Small intestine (tissue), 7 donors: Measurements from ENCODE around the gene MEAK7. TPM values are rescaled to one million over a fixed set of nuclear protein-coding genes. Genes with fewer than 3 reads are reported as not detected.

Experiments
- DNase-seq, 2 donors: peaks; one replicate each; pipeline versions ENCODE4 v3.0.0 to v3.0.0-alpha.2; 2013
- FAIRE-seq: peaks from 2 replicates; lab custom pipeline; 2012; peaks lifted over from hg19 to GRCh38; lab: Jason Lieb, UNC
- H3K27ac ChIP-seq, 3 donors: one replicate each; pipeline ENCODE4 v1.5.1; 2013; ENCODE audit warnings: low read length in 2 of 3, mild to moderate bottlenecking in 2 of 3, control low read depth in 1 of 3, inconsistent platforms in 1 of 3, low read depth in 1 of 3, moderate library complexity in 1 of 3
- H3K27me3 ChIP-seq, 3 donors: one replicate each; pipeline ENCODE4 v1.6.1; 2013; ENCODE audit warnings: low read length in 3 of 3, inconsistent platforms in 1 of 3; ENCODE audit not compliant: control insufficient read depth in 3 of 3, insufficient read depth in 3 of 3
- H3K36me3 ChIP-seq, 3 donors: one replicate each; pipeline ENCODE4 v1.6.1; 2013; ENCODE audit warnings: low read length in 3 of 3, inconsistent platforms in 1 of 3, low read depth in 1 of 3, mild to moderate bottlenecking in 1 of 3, moderate library complexity in 1 of 3; ENCODE audit not compliant: control insufficient read depth in 3 of 3, insufficient read depth in 2 of 3
- H3K4me1 ChIP-seq, 3 donors: one replicate each; pipeline ENCODE4 v1.6.1; 2013; ENCODE audit warnings: low read length in 2 of 3, inconsistent platforms in 1 of 3, low read depth in 1 of 3, mild to moderate bottlenecking in 1 of 3, moderate library complexity in 1 of 3; ENCODE audit not compliant: control insufficient read depth in 3 of 3, insufficient read depth in 2 of 3
- H3K4me3 ChIP-seq, 3 donors: one replicate each; pipeline ENCODE4 v1.5.1; 2013; ENCODE audit warnings: low read length in 3 of 3, control low read depth in 1 of 3, inconsistent platforms in 1 of 3, low read depth in 1 of 3, mild to moderate bottlenecking in 1 of 3, moderate library complexity in 1 of 3
- H3K9me3 ChIP-seq, 2 donors: one replicate each; pipeline ENCODE4 v1.6.1; 2013; ENCODE audit warnings: low read depth in 1 of 2, low read length in 1 of 2; ENCODE audit not compliant: control insufficient read depth in 2 of 2, insufficient read depth in 1 of 2
- WGBS, 3 donors: extraction: QIAGEN DNeasy Blood & Tissue Kit; methylation state at CpG; one replicate each; pipeline ENCODE4 v1.1.7; 2013; 5-methylcytosine and 5-hydroxymethylcytosine counted together
- polyA plus RNA-seq, 4 donors: library from polyadenylated mRNA; stranded (reverse) in 3 of 4; unstranded in 1 of 4; fragments of 200-250 nt in 3 of 4; fragments of 120-200 nt in 1 of 4; gene quantifications; one replicate each; pipeline versions ENCODE4 v1.2.1 to v1.2.3, GENCODE V29; 2013
- donor health status: healthy with polysubstance abuse.
- donor health status: control.
- donor health status: control.
- donor health status: Bipolar disorder and iron deficiency.
- donor health status: healthy.

The MEAK7 gene
- polyA plus RNA-seq, 4 donors = 7.3 to 9.2 (median 7.4) TPM

DNA sequence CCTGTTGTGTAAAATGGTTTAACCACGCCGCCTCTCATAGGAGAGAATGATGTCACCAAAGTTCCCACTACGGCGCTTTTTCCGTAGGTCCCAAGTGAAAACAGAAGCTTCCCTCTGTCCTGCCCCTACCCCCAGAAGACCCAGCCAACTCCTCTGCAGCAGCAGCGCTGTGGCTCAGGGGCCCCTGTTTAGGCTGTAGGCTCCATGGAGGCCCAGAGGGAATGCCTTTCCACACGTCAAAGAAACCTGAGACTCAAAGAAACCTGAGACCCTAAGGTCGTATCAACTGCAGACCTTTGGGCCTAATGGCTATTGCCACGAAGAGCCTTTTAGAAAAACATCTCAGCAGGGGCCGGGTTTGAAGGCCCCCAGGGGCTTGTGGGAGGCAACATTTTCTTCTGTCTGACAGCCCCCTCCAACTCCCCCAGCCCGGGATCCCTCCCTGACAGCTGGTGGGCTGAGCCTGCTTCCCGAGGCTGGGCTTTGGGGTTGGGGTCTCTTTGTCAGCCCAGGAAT lies 43.1 kb upstream of the MEAK7 start:
- Histone ChIP-seq H3K4me3 (no peak overlapping the region), H3K4me1 (peaks cover 0 to 6% (median 0%) of the 10 kb centered on the region in 3 donors), H3K9me3 (no peaks in the 10 kb centered on the region), H3K36me3 (no peaks in the 10 kb centered on the region), H3K27me3 (peaks cover 0 to 3% (median 0%) of the 10 kb centered on the region in 3 donors), H3K27ac (no peak overlapping the region)
- 77 to 84% (median 83%) methylated on average over 12 of the region's 12 CpGs for whole genome bisulfite sequencing, 3 donors
- DNase-seq (no peak), FAIRE-seq (no peak)

DNA sequence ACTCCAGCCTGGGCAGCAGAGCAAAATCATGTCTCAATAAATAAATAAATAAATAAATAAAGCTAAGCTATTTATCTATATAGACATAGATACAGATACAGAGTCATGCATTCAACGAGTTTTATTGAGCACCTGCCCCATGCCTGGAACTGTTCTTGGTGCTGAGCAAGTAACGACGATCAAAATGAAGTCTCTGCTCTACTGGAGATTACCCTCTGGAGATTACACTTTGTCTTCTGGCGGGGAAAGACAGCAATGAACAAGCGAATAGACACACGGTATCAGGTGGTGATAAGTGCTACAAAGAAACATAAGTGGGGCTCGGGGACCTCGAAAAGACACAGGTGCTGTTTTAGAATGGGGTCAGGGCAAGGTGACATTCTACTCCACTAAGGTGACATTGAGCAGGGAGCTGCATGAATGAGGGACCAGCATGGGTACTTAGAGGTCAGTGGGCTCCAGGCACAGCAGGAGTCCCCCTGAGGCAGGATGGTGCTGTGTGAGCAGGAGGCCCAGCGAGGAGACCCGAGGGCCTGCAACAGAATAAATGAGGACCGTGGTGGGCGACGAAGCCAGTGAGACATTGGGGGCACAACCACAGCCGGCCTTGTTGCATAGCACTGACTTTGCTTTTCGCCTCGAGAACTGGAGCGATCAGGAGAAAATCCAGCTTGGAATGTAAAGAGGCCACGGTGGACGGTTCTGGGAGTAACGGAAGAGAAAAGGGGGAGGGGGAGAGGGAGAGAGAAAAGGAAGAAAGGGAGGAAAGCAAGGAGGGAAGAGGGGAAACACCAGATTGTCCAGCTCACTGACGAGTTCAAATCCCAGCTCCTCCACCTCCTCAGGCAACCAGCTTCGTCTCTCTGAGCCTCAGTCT lies 42.4 kb upstream of the MEAK7 start:
- no peak for DNase-seq
- H3K27ac ChIP-seq = no peak overlapping the region
- H3K4me3 ChIP-seq = no peak overlapping the region
- no peaks in the 10 kb centered on the region for H3K9me3 ChIP-seq
- no peak for FAIRE-seq
- 75 to 88% (median 82%) methylated on average over 22 of the region's 22 CpGs for WGBS, 3 donors
- peaks cover 0 to 6% (median 0%) of the 10 kb centered on the region in 3 donors for H3K4me1 ChIP-seq
- no peaks in the 10 kb centered on the region for H3K36me3 ChIP-seq
- peaks cover 0 to 3% (median 0%) of the 10 kb centered on the region in 3 donors for H3K27me3 ChIP-seq

DNA sequence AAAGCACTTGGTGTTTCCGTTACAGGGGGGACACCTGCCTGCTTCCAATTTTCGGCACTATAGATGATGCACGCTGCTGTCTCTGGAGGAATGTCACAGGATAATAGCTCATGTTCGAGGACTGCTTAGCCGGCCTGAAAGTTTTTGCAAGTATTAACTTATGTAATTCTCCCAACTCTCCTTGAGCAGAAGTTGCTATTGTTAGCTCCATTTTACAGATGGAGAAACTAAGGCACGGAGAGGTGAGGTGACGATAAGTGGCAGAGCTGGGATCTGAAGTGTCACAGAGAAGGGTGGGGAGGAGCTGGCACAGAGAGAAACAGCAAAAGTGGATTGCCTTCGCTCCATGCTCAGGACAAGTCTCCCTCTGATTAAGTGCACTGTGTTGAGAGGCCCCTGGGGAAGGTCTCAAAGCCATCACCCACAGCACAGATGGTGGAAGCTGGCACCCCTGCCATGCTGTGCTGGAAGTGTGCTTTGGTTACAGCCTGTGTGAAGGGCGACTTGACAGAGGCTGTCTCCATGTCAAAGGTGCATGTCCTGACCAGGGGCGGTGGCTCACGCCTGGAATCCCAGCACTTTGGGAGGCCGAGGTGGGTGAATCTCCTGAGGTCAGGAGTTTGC lies 40.8 kb upstream of the MEAK7 start:
- no peak overlapping the region for H3K4me3 ChIP-seq
- DNase-seq (no peak), FAIRE-seq (no peak)
- peaks cover 0 to 3% (median 0%) of the 10 kb centered on the region in 3 donors for H3K27me3 ChIP-seq
- H3K9me3 ChIP-seq = no peaks in the 10 kb centered on the region
- peaks cover 0 to 6% (median 0%) of the 10 kb centered on the region in 3 donors for H3K4me1 ChIP-seq
- no peak overlapping the region for H3K27ac ChIP-seq
- no peaks in the 10 kb centered on the region for H3K36me3 ChIP-seq
- 76 to 86% (median 79%) methylated on average over 12 of the region's 12 CpGs for WGBS, 3 donors

DNA sequence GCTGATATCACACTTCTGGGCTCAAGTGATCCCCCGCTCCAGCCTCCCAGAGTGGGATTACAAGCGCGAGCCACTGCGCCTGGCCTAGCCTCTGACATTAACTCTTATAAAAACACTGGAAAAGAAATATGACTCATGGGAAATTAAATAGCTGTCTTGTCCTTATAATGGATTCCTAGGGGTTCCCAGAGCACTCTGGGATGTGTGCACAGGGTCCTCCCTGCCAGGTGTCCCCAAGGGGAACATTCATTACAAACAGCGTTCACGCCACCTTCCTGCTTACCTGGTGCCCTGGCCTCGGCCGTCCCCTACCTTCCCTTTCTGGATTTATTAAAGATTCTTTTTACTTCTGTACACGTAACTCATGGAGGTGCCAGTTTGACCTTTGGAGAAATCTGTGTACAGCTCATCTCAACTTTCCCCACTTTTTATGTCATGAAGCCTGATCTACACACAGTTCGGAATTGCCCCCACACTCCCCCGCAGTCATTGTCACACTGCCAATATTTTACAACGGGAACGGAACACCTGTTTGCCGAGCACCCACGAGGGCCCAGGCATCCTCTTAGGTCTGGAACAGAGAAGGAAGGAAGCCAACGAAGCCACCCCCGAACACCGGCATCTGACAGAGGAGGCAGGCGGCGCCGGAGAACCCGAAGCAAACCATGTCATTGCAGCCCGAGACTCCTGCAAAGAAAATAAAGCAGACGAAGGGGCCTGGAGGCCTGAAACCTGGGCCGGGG lies 39.7 kb upstream of the MEAK7 start:
- Histone ChIP-seq H3K9me3 (peaks cover 0 to 7% of the 10 kb centered on the region in 2 donors), H3K27ac (no peak overlapping the region), H3K4me3 (no peak overlapping the region), H3K27me3 (peaks cover 0 to 3% (median 0%) of the 10 kb centered on the region in 3 donors), H3K36me3 (no peaks in the 10 kb centered on the region), H3K4me1 (peaks cover 0 to 6% (median 0%) of the 10 kb centered on the region in 3 donors)
- WGBS, 3 donors = 32 to 52% (median 48%) methylated on average over 25 of the region's 25 CpGs
- no peak for DNase-seq
- FAIRE-seq = no peak

DNA sequence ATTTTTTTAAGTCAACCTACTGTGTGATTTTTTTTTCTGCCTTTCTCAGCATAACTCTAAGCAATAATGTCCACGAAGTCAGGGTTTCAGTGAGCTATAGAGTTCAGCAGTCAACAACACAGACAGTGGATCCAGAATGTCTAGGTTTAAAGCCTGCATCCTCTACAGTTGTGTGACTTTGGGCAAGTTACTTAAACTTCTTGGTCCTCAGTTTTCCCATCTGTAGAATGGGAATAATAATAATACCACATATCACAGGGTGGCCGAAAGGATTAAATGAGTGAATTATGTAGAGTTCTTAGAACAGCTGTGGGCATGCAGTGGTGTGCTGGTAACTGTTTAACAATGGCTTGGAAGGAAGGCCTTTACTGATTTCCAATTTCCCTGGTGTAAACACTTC lies 38.8 kb upstream of the MEAK7 start:
- 88 to 95% (median 94%) methylated on average over 2 of the region's 2 CpGs for WGBS, 3 donors
- Histone ChIP-seq H3K36me3 (no peaks in the 10 kb centered on the region), H3K27me3 (peaks cover 0 to 3% (median 0%) of the 10 kb centered on the region in 3 donors), H3K4me3 (no peak overlapping the region), H3K9me3 (peaks cover 0 to 7% of the 10 kb centered on the region in 2 donors), H3K4me1 (peaks cover 0 to 6% (median 0%) of the 10 kb centered on the region in 3 donors), H3K27ac (no peak overlapping the region)
- FAIRE-seq (no peak), DNase-seq (no peak)

DNA sequence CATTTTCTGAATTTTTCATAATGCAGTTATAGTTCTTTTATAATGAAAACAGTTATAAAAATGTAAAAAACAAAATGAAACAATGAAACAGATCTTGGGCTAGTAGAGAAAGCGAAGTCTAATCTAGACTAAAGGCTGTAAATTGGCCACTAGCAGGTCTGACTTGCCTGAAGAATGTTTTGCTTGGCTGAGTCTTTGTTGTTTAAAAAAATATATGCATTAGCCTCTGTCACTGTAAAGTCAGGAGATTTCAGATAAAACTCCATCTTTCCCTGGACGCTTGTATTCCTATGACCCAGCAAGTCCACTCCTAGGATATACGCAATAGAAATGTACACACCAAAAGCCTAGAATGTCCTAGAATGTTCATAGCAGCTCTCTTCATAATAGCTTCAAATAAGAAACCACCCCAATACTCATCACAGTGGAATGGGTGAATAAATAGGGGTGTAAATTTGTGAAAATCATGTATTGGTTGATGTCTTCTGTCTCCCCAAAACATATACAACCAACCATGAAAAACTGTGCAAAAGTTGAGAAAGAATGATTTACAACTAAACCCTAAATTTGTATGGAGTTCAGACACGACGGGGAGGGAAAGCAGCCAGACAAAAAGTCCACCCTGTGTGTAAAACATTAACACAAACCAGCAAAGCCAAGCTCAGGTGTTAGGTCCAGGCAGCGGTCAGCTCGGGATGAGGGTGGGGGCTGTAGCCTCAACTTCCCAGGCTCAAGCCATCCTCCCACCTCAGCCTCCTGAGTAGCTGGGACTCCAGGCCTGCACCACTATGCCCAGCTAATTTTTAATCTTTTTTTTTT lies 37.7 kb upstream of the MEAK7 start:
- no peak overlapping the region for H3K4me3 ChIP-seq
- FAIRE-seq = no peak

DNA sequence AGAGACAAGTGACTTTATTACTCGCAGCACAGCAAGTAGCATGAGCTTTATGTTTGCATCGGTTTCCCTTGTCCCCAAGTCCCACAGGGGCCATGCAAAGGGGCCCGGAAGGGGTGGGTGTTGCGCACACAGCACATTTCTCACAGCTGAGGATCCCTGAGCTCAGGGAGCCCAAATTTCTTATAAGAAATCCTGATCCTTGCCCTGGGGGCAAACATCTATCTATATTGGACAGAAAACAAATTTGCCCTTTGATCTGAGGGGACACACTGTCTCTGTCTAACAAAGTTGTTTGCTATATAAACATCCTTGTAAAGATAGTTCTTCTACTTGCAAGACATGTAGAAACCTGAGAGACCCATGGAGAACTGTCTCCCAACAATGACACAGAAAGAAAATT lies 35.7 kb upstream of the MEAK7 start:
- no peak for DNase-seq

More for the DNA sequence above, 37.7 kb upstream of the MEAK7 start:
- H3K27me3 ChIP-seq = no peaks in the 10 kb centered on the region
- no peak for DNase-seq
- H3K36me3 ChIP-seq = no peaks in the 10 kb centered on the region
- peaks cover 0 to 7% of the 10 kb centered on the region in 2 donors for H3K9me3 ChIP-seq
- peaks cover 0 to 6% (median 0%) of the 10 kb centered on the region in 3 donors for H3K4me1 ChIP-seq
- H3K27ac ChIP-seq = no peak overlapping the region
- 78 to 86% (median 85%) methylated on average over 7 of the region's 7 CpGs for WGBS, 3 donors

More for the DNA sequence above, 35.7 kb upstream of the MEAK7 start:
- WGBS, 3 donors = 94 to 100% (median 96%) methylated on average over 4 of the region's 4 CpGs
- Histone ChIP-seq H3K36me3 (no peaks in the 10 kb centered on the region), H3K4me3 (no peak overlapping the region), H3K4me1 (peaks cover 0 to 6% (median 0%) of the 10 kb centered on the region in 3 donors), H3K9me3 (peaks cover 0 to 7% of the 10 kb centered on the region in 2 donors), H3K27me3 (no peaks in the 10 kb centered on the region), H3K27ac (no peak overlapping the region)
- FAIRE-seq = no peak
